Measurements from ENCODE around the gene ACOX1.

ACOX1 gene

DNA sequence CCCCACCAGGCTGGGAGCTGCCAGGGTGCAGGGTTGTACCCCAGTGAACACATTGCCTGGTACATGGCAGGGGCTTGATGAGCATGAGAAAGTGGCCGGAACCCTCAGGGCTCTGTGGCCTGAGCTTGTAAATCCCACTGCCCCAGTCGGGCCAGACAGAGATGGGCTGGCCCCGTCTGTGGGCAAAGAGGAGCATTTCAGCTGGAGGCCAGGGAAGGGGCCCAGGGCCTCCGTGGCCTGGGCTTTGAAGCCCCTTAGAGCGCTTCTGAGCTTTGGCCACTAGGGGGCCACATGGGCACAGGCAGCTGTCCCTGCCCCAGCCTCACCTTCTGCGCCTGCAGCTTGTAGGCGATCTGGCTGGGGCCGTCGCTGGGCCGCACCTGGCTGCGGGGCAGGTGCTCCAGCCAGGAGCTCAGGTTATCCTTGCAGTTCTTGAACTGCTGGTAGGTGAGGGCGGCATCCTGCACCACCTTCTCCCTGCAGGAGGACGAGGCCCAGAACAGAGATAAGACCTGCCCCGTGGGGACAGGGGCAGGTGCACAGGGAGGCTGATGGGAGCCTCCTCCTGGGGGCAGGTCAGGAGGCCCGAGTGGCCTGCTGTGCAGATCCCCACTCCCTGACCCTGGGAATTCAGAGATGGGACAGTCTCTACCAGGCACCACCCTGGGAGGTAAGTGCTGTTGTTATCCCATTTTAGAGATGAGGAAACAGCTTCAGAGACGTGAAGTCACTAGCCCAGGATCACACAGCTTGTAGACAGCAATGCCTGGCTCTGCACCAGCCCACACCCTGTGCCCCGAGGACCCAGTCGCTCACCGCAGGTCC, 35.3 kb upstream of the ACOX1 start:
- peaks cover 4% of the 10 kb centered on the region for H3K4me1 Mint-ChIP-seq
- DNase-seq (peak; percentile 76), ATAC-seq (peak; percentile 95)
- no peak overlapping the region for H3K27ac Mint-ChIP-seq
- no peaks in the 10 kb centered on the region for H3K9me3 Mint-ChIP-seq
- H3K36me3 Mint-ChIP-seq (ENCODE audit: low read depth), result no peaks in the 10 kb centered on the region
- H3K27me3 Mint-ChIP-seq, result no peaks in the 10 kb centered on the region
- no peak overlapping the region for H3K4me3 Mint-ChIP-seq

- H3K4me3 Mint-ChIP-seq, result no peak overlapping the region
- H3K4me1 Mint-ChIP-seq, result peaks cover 4% of the 10 kb centered on the region
- ATAC-seq (no peak), DNase-seq (no peak)
- no peaks in the 10 kb centered on the region for H3K9me3 Mint-ChIP-seq
- H3K36me3 Mint-ChIP-seq (ENCODE audit: low read depth), result no peaks in the 10 kb centered on the region
- H3K27ac Mint-ChIP-seq, result no peak overlapping the region
- H3K27me3 Mint-ChIP-seq, result no peaks in the 10 kb centered on the region
These were observed 34.5 kb upstream of the ACOX1 start for GRCh38 chr17:76013377-76013932.

DNA sequence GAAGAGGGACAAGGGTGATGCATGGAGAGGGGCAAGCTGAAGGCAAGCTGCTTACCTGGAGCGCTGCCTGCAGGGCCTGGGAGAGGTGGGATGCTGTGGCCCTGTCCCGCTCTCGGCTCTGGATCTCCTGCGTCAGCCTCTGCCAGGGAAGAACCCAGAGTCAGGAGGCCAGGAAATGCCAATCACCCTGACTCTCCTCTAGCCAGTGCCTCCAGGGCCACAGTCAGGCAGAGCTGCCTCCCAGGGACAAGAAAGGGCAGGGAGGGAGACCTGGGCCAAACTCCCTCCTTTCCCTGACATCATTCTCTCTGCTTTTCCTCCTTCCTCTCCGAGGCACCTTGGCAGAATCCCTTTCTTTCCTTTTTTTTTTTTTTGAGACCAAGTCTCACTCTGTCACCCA, 33.0 kb upstream of the ACOX1 start:
- Mint-ChIP-seq H3K27ac (no peak overlapping the region), H3K4me3 (no peak overlapping the region), H3K4me1 (peaks cover 4% of the 10 kb centered on the region), H3K27me3 (no peaks in the 10 kb centered on the region), H3K9me3 (no peaks in the 10 kb centered on the region), H3K36me3 (ENCODE audit: low read depth) (no peaks in the 10 kb centered on the region)
- ATAC-seq (no peak), DNase-seq (no peak)

DNA sequence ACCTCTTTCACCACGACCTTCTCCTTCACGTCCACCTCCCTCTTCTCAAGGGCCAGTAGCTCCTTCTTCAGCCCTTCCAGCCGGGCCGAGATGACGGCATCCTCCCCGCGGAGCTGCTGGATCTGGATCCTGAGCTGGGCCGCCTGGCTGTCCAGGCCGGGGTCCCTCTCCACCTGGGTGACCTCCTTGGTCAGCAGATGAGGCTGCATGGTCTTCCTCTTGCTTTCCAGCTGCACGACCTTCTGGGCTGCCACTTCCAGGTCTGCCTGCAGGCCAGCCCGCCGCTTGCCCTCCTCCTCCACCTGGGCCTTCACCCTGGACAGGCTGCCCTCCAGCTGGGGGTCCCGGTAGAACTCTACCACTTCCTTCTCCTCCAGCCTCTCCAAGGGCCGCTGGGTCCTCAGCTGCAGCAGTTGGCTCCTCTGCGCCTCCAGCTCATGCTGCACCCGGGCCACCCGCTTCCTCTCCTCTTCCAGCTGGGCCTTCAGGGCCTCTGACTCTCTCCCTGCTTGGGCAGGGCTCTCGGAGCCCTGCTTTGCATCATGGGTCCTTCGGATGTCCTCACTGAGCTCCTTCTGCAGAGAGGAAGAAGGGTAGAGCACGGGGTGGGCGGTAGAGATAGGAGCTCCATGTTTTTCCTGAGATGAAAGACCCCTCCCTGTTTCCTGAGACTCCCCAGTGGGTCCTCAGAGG, 31.1 kb upstream of the ACOX1 start:
- peaks cover 2% of the 10 kb centered on the region for H3K36me3 Mint-ChIP-seq (ENCODE audit: low read depth)
- peaks cover 4% of the 10 kb centered on the region for H3K4me1 Mint-ChIP-seq
- H3K9me3 Mint-ChIP-seq, result no peaks in the 10 kb centered on the region
- H3K4me3 Mint-ChIP-seq, result no peak overlapping the region
- H3K27ac Mint-ChIP-seq, result no peak overlapping the region
- no peak for DNase-seq
- no peaks in the 10 kb centered on the region for H3K27me3 Mint-ChIP-seq
- no peak for ATAC-seq

DNA sequence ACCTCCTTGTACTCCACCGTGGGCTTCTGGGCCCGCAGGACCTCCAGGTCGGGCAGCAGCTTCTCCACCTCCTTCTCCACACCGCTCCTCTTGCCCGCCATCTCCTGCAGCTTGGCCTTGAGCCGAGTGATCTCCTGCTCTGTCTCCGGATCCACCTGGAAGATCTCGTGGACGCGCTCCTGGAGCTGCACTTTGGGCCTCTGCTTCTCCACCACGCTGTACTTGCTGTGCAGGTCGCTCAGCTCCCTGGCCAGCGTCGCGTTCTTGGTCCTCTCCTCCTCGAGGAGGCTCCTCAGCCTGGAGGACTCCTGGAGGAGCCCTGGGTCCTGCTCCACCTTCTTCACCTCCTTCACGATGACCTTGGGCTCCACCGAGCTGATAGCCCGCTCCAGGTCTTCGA, 30.5 kb upstream of the ACOX1 start:
- no peaks in the 10 kb centered on the region for H3K9me3 Mint-ChIP-seq
- H3K27ac Mint-ChIP-seq, result no peak overlapping the region
- peaks cover 2% of the 10 kb centered on the region for H3K36me3 Mint-ChIP-seq (ENCODE audit: low read depth)
- no peak for DNase-seq
- H3K4me1 Mint-ChIP-seq, result peaks cover 4% of the 10 kb centered on the region
- H3K4me3 Mint-ChIP-seq, result no peak overlapping the region
- no peaks in the 10 kb centered on the region for H3K27me3 Mint-ChIP-seq
- ATAC-seq, result no peak

DNA sequence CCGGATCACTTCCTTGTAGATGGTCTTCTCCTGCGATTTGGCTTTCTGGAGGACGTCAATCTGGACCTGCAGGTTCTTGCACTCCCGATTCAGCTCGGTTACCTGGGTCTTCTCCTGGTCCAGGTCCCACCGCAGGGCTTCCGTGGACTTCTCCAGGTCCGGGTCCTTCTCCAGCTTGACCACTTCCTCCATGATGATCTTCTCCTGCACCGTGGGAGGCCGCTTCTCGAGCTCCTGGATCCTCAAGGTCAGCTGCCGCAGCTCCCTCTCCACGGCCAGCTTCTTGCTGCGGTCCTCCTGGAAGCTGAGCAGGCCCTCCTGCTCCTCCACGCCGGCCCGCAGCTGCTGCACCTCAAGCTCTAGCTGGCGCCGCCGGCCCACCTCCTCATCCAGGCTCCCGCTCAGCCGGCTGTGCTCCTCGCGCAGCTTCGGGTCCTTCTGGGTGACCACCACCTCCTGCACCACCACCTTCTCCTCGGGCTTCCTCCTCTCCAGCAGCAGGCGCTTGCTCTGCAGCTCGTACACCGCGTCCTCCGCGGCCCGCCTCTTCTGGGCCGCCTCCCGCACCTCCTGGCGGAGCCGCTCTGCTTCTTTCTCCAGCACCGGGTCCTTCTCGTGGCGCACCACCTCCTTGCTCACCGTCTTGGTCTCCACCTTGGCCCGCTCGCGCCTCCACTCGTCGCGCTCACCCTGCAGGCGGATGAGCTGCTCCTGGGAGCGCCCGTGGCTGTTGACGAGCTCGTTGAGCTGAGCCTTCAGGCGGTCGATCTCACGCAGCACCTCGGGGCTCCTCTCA, 29.9 kb upstream of the ACOX1 start:
- no peaks in the 10 kb centered on the region for H3K27me3 Mint-ChIP-seq
- H3K4me3 Mint-ChIP-seq, result no peak overlapping the region
- no peaks in the 10 kb centered on the region for H3K9me3 Mint-ChIP-seq
- H3K4me1 Mint-ChIP-seq, result no peaks in the 10 kb centered on the region
- peaks cover 2% of the 10 kb centered on the region for H3K36me3 Mint-ChIP-seq (ENCODE audit: low read depth)
- no peak for ATAC-seq
- DNase-seq, result no peak
- no peak overlapping the region for H3K27ac Mint-ChIP-seq

GRCh38 chr17:76008208-76008607, 29.2 kb upstream of the ACOX1 start:
- H3K4me1 Mint-ChIP-seq, result no peaks in the 10 kb centered on the region
- H3K4me3 Mint-ChIP-seq, result no peak overlapping the region
- H3K9me3 Mint-ChIP-seq, result no peaks in the 10 kb centered on the region
- no peak overlapping the region for H3K27ac Mint-ChIP-seq
- ATAC-seq (no peak), DNase-seq (no peak)
- H3K36me3 Mint-ChIP-seq (ENCODE audit: low read depth), result peaks cover 2% of the 10 kb centered on the region
- no peaks in the 10 kb centered on the region for H3K27me3 Mint-ChIP-seq

DNA sequence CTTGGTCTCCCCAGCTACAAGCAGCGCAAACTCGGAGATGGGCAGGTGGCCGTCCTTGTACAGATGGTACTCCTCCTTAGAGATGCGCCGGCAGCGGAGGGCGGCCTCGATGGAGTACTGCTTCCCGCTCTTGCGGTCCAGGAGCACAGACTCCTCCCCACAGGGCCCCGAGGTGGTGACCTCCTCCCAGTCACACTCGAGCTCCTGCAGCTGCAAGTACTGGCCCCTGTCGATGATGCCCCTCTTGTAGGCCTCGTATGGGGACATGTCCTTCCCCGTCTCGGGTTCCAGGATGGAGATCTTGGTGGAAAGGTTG, 28.8 kb upstream of the ACOX1 start:
- no peaks in the 10 kb centered on the region for H3K27me3 Mint-ChIP-seq
- ATAC-seq (no peak), DNase-seq (no peak)
- H3K36me3 Mint-ChIP-seq (ENCODE audit: low read depth), result peaks cover 2% of the 10 kb centered on the region
- H3K4me1 Mint-ChIP-seq, result no peaks in the 10 kb centered on the region
- H3K27ac Mint-ChIP-seq, result no peak overlapping the region
- no peak overlapping the region for H3K4me3 Mint-ChIP-seq
- no peaks in the 10 kb centered on the region for H3K9me3 Mint-ChIP-seq

GRCh38 chr17:76007131-76007849, 28.3 kb upstream of the ACOX1 start:
- Mint-ChIP-seq H3K9me3 (no peaks in the 10 kb centered on the region), H3K27me3 (no peaks in the 10 kb centered on the region), H3K36me3 (ENCODE audit: low read depth) (peaks cover 2% of the 10 kb centered on the region), H3K27ac (no peak overlapping the region), H3K4me3 (no peak overlapping the region), H3K4me1 (no peaks in the 10 kb centered on the region)
- DNase-seq (no peak), ATAC-seq (no peak)

DNA sequence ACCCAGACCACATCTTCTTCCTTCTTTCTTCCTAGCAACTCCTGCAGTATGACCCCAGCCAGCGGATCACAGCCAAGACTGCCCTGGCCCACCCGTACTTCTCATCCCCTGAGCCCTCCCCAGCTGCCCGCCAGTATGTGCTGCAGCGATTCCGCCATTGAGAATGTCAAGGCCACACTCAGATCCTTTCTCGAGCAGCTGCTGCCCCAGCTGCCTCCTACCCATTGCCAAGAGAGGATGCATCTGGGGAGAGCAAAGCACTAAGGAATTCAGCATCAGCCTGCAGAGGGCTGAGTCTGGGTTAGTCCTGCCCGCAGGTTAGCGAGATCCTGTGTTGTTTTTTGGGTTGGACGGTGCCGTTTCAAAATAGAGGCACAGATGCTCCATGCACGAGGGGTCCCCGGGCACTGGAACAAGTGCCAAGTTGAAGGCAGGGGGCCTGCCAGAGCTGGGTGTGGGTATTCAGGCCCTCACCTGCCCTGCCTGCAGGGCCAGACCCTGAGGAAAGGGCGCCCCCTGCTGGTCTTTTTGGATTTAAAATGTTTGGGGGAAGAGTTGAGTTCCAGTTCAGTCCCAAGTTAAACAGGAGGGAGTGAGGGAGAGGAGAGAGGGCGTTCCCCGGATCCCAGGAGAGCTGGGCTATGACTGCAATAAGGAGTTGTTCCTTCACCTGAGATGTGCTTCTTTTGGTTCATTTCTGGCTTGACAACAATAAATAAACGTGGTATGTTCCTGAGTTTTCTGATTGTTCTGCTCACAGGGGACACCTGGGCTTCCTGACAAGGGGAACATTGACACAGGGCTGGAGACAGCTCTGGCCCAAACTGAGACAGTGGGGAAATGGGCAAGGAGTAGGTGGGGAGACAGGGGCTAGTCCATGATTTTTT, 26.5 kb upstream of the ACOX1 start:
- no peak overlapping the region for H3K4me3 Mint-ChIP-seq
- H3K9me3 Mint-ChIP-seq, result no peaks in the 10 kb centered on the region
- H3K4me1 Mint-ChIP-seq, result no peaks in the 10 kb centered on the region
- ATAC-seq, result peak; percentile 66
- H3K27me3 Mint-ChIP-seq, result no peaks in the 10 kb centered on the region
- DNase-seq, result peak; percentile 90
- H3K27ac Mint-ChIP-seq, result no peak overlapping the region
- peaks cover 2% of the 10 kb centered on the region for H3K36me3 Mint-ChIP-seq (ENCODE audit: low read depth)

DNA sequence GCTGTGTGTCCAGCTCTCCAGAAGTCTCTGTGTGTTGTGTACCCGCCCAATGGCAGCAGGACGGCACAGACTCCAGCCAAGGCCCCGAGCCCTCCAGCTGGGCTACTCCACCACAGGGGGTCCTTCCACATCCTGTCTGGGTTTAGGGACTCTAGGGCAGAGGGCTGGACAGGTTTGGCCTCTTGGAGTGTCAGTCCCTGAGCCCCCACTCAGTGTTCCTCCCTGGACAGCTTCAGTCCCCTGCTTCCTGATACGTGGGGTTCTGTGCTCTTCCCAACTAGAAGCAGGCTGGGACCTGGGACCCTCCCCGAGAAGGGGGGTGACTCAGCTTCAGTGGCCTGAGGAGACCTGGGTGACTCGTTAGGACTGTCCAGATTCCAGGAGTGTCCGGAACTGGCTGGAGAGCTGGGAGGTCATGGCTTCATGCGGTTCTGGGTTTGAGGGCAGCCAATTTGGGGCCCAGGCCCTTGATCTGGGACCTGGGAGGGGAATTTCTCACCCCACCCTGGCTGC, 25.8 kb upstream of the ACOX1 start:
- Mint-ChIP-seq H3K4me3 (no peak overlapping the region), H3K27me3 (no peaks in the 10 kb centered on the region), H3K9me3 (no peaks in the 10 kb centered on the region), H3K36me3 (ENCODE audit: low read depth) (peaks cover 2% of the 10 kb centered on the region), H3K27ac (no peak overlapping the region), H3K4me1 (no peaks in the 10 kb centered on the region)
- no peak for DNase-seq
- ATAC-seq, result no peak

DNA sequence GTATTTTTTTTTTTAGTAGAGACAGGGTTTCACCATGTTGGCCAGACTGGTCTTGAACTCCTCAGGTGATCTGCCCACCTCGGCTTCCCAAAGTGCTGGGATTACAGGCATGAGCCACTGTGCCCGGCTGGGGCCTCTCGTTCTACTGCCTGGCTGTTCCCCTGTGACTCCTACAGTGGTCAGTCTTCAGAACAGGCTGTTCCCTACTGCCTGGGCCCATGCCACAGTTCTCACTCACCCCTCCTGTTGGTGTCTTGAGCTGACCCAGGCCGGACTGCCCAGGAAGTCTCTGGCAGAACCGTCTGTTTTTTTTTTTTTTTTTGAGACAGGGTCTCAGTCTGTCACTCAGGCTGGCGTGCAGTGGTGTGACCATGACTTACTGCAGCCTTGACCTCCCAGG, 24.9 kb upstream of the ACOX1 start:
- H3K27ac Mint-ChIP-seq, result no peak overlapping the region
- ATAC-seq, result no peak
- no peak for DNase-seq
- no peaks in the 10 kb centered on the region for H3K9me3 Mint-ChIP-seq
- peaks cover 2% of the 10 kb centered on the region for H3K36me3 Mint-ChIP-seq (ENCODE audit: low read depth)
- H3K4me1 Mint-ChIP-seq, result no peaks in the 10 kb centered on the region
- H3K4me3 Mint-ChIP-seq, result no peak overlapping the region
- H3K27me3 Mint-ChIP-seq, result no peaks in the 10 kb centered on the region

GRCh38 chr17:76002100-76002499, 23.1 kb upstream of the ACOX1 start:
- DNase-seq, result no peak
- Mint-ChIP-seq H3K27ac (no peak overlapping the region), H3K4me3 (no peak overlapping the region), H3K4me1 (peaks cover 6% of the 10 kb centered on the region), H3K27me3 (no peaks in the 10 kb centered on the region), H3K36me3 (ENCODE audit: low read depth) (peaks cover 2% of the 10 kb centered on the region), H3K9me3 (no peaks in the 10 kb centered on the region)
- no peak for ATAC-seq

Measured in activated naive CD8-positive, alpha-beta T cell treated with anti-CD3 and anti-CD28 coated beads, Interleukin-2, amount 50 U/mL, for 24 hours (primary cell).